Posterior vena cava (tissue), 2 donors: Measurements from ENCODE around the gene SHROOM3. TPM values are rescaled to one million over a fixed set of nuclear protein-coding genes. Genes with fewer than 3 reads are reported as not detected.

Experiments used
- DNase-seq: peaks from one replicate; pipeline ENCODE4 v3.0.0-alpha.2; 2020; ENCODE audit warnings: low spot score
- intact Hi-C, 2 donors: fragments of 100-400 bp; cut with DNase I; formaldehyde crosslinking; loops; one replicate each; pipeline versions ENCODE4 v1.14.1 to v1.14.2; 2022 to 2023
- total RNA-seq, 2 donors: library from RNA; stranded (reverse); fragmentation: NEBNext Ultra II Directional; extraction: Animal tissue kit (Norgen Biotek cat#: 25700); gene quantifications; one replicate each; pipeline ENCODE4 v1.2.1, GENCODE V29; 2021
- donor health status: DM: yes; HTN: yes; CAD: no.
- donor health status: DM: yes; HTN: yes; CAD: no.

SHROOM3 gene
- total RNA-seq, 2 donors from 2014 or later: 71.4 to 77.8 TPM

- DNase-seq: no peak
- intact Hi-C loops: loop anchor here in 1 of 2 donors (5.0 kb wide), 1 partner anchor 50 kb away; no protein-coding TSS in a partner anchor
These were observed 257.7 kb downstream of the SHROOM3 start for GRCh38 chr4:76692761-76693160.

- intact Hi-C loops: loop anchor here in 1 of 2 donors (5.0 kb wide), 1 partner anchor 48 kb away; no protein-coding TSS in a partner anchor
- DNase-seq: no peak
These were observed 259.0 kb downstream of the SHROOM3 start for GRCh38 chr4:76694056-76694455.

DNA sequence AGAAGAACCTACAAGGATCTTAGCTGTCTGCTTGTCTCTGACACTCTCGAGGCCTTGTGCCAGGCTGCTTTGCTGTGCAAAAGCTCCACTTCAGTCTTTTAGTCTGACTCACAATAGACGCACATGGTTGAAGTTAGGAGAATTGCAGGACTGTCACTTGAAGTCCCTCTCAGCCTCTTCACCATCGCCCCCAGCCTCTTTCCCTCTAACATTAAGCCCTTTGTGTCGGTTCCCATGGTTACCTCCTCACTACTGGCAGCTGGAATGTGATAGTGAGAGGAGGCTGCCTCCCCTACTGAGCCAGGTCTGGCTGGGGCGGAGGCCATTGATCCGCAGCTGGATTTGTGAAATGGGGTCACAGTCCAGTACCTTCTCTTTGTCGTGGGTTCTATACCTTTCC lies 261.1 kb downstream of the SHROOM3 start:
- intact Hi-C loops: no loop called here
- DNase-seq: no peak

DNA sequence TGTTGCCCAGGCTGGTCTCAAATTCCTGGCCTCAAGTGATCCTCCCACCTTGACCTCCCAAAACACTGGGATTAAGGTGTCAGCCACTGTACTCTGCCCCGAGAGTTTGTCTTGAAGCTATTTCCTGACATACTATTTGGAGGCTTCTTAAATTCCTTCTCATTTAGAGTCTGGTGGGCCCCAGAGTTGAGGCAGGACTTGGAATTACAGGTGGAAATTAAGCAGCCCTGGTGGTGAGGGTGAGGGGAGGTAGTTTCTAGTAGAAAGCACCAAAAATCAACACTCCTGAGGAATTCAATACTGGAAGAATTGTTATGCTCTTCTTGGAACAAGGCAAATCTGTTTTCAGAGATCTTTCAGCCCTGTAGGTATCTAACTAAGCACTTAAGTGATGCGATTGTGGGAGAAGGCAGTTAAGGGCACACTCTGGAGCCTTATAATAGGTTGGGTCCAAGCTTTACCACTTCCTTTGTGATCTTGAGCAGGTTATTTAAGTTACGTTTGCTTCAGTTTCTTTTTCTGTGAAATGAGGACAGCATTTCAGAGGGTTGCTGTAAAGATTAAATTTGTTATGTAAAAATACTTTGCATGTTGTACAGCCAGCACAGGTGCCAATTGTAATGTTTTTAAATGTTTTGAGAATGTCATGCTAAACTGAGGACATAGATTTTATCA lies 262.2 kb downstream of the SHROOM3 start:
- no peak for DNase-seq
- intact Hi-C loops: no loop called here

DNA sequence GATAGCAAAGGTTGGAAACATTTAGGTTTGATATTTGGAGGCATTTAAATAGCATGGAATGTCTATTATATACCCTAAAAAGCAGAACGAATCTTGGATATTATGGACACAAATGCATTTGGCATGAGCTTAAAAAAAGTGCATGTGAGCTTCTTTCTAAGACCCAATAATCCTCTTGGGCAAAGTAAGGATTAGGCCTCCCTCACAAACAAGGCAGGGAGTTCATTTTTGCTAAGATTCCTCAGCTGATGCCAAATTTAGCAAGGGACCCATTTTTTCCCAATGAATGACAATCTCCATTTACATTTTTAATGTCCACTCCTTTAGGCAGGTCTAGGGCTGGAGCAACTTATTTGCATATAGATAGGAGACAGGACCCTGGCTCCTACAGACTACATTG lies 263.1 kb downstream of the SHROOM3 start:
- intact Hi-C loops: no loop called here
- no peak for DNase-seq

- intact Hi-C loops: no loop called here
These were observed 264.8 kb downstream of the SHROOM3 start for GRCh38 chr4:76699751-76700310.

GRCh38 chr4:76702440-76703122 lies 267.6 kb downstream of the SHROOM3 start:
- intact Hi-C loops: no loop called here

More at GRCh38 chr4:76699751-76700310, 264.8 kb downstream of the SHROOM3 start:
- DNase-seq: no peak

DNA sequence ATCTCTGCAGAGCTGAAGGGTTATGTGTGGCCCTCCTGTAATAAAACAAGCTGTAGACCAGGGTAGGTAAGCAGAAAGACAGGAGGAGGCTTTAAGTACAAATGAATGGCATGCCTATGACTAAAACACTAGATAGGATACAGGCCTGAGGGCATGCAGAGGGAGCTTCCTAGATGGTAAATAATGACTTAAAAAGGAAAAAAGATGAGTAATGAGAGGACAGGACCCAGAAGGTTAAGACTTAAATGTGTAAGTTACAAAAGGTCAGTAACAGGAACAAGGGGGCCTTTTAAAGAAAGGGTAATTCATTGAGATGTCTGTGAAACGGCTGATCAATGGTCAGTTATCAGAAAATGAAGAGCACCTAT lies 268.1 kb downstream of the SHROOM3 start:
- DNase-seq: no peak
- intact Hi-C loops: no loop called here

More at GRCh38 chr4:76702440-76703122, 267.6 kb downstream of the SHROOM3 start:
- DNase-seq: no peak

GRCh38 chr4:76703676-76704075 lies 268.6 kb downstream of the SHROOM3 start:
- intact Hi-C loops: no loop called here

GRCh38 chr4:76704133-76704881 lies 269.3 kb downstream of the SHROOM3 start:
- DNase-seq: no peak
- intact Hi-C loops: no loop called here

More at GRCh38 chr4:76703676-76704075, 268.6 kb downstream of the SHROOM3 start:
- no peak for DNase-seq

GRCh38 chr4:76705472-76705871 lies 270.4 kb downstream of the SHROOM3 start:
- DNase-seq: no peak
- intact Hi-C loops: no loop called here

GRCh38 chr4:76706581-76706980 lies 271.6 kb downstream of the SHROOM3 start:
- no peak for DNase-seq
- intact Hi-C loops: no loop called here

DNA sequence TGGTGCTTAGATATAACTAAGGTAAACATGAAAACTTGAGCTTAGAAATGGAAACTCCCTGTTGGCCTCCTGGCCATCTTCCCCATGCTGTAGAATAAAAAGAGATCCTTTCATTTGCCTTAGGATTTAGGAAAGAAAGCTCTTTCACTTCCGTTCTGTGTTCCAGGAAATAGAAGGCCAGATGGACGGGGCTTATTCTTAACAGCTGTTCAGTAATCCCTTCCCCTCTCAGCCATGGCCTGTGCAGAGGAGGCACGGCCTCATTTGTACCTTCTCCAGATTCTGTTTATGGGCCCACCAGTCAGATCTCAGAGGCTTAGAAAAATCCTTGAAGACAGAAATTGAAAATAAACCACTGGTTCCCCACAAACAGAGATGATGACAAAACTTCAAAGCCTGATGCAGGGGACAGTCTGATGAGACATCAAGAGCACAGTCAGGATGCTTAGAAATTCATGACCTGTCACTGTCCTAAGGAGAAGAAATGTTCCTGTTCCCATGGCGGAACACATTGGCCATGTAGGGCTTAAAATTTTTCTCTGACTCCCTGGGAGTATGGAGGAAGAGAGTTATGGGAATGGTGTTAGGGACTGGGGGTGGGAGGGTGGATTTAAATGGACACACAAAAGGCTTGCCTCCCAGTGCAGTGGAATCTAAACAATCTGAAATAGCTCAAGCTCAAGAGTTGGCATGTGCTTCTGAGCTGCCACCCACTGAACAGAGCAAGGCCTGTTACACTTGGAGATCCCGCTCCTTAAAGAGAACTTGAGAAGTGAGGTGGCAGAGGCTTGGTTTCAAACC lies 274.1 kb downstream of the SHROOM3 start:
- intact Hi-C loops: no loop called here
- no peak for DNase-seq

- intact Hi-C loops: no loop called here
These were observed 274.7 kb downstream of the SHROOM3 start for GRCh38 chr4:76709772-76710090.

GRCh38 chr4:76712564-76712963 lies 277.5 kb downstream of the SHROOM3 start:
- no peak for DNase-seq
- intact Hi-C loops: no loop called here

More at GRCh38 chr4:76709772-76710090, 274.7 kb downstream of the SHROOM3 start:
- no peak for DNase-seq

DNA sequence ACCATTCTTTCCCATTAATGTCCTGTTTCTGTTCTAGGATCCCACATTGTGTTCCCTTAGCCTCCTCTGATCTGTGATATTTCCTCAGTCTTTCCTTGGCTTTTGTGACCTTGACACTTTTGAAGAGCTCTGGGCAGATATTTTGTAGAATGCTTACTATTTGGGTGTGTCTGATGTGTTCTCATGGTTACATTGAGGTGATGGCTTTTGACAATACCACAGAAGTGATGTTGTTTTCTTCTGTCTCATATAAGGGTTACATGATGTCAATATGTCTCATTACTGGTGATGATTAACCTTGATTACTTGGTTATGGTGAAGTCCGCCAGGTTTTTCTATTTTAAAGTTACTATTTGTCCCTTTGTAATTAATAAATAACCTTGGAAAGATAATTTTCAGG lies 279.2 kb downstream of the SHROOM3 start:
- intact Hi-C loops: no loop called here
- no peak for DNase-seq

GRCh38 chr4:76716020-76716419 lies 281.0 kb downstream of the SHROOM3 start:
- no peak for DNase-seq
- intact Hi-C loops: no loop called here

DNA sequence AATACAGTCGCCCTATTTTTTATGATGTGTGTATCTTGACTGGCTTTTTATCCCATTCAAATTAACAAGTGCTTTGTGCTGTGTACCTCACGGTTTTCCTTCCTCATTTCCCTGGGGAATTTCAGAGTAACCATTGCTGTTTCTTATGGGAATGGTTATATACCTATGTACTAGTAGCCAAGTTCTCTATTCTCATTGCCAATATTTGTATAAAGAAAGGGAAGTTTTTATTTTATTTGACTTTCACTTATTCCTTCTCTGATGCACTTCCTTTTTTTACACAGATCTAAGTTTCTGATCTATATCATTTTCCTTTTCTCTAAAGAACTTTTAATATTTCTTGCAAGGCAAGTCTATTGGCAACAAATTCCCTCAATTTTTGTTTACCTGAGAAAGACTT lies 281.6 kb downstream of the SHROOM3 start:
- intact Hi-C loops: no loop called here
- DNase-seq: no peak

DNA sequence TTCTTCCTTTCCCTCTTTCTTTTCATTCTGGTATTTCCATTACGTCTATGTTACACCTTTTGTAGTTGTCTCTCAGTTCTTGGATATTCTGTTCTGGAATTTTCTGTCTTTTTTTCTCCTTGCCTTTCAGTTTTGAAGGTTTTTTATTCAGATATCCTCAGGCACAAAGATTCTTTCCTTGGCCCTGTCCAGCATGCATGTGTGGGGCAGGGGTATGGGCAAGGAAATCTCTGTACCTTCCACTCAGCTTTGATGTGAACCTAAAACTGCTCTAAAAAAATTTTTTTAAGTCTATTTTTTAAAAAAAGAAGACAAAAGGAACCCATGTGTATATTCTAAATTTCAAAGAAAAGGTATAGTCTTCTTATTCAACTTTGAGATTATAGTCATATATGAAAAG lies 282.4 kb downstream of the SHROOM3 start:
- DNase-seq: no peak
- intact Hi-C loops: no loop called here
